Measurements from ENCODE around the gene SFT2D3.

SFT2D3 gene

DNA sequence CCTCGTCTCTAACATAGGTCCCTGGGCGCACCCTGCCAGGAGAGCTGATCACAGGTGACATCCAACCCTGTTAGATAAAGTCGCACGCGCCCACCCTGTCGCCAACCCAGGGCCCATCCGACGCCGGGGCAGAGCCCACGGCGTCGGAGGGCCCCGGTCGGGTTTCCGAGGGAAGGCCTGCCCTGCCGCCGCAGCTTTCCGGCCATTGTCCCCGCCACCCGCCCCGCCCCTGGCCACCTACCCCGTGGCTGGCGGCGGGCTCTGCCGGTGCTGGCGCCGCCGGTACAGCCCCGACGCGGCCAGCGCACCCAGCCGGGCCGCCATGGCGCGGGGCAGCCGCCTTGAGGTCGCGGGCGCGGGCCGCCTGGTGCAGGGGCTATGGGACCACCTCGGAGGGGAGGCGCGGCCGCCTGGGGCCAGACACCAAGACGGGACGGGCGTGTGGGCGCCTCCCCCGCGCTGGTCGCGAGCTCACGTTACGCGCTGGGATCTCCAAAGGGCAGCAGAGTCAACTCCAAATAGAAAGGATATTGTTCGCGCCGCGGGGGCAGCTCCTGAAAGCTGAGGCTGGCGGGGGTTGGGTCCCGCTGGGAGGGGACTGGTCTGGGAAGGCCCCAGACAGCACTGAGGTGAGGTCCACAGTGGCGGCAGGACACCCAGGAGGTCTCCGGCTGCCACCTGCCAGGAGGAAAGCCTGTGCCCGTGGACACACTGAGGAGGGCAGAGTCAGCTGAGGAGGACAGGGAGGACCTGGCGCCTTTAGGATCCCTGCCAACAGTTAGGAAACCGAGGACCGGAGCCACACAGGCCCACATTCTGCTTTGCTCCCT, 37.0 kb upstream of the SFT2D3 start:
- DNase-seq (ENCODE audit: low read depth), result no peak

DNA sequence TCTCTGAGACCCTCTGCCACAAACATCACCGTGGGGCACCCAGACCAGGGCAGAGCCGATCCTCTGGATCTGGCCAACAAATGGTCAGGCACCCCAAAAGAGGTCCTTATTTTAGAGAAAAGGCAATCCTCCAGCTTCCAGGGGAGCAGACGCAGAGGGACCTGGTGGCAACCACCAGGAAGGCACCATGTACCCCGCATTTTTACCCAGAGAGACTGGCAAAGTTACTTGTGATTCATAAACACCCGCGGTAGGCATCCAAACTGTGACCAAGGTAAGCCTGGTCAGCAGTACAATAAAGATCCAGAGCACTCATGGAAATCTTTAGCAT, 36.4 kb upstream of the SFT2D3 start:
- DNase-seq (ENCODE audit: low read depth), result no peak

DNA sequence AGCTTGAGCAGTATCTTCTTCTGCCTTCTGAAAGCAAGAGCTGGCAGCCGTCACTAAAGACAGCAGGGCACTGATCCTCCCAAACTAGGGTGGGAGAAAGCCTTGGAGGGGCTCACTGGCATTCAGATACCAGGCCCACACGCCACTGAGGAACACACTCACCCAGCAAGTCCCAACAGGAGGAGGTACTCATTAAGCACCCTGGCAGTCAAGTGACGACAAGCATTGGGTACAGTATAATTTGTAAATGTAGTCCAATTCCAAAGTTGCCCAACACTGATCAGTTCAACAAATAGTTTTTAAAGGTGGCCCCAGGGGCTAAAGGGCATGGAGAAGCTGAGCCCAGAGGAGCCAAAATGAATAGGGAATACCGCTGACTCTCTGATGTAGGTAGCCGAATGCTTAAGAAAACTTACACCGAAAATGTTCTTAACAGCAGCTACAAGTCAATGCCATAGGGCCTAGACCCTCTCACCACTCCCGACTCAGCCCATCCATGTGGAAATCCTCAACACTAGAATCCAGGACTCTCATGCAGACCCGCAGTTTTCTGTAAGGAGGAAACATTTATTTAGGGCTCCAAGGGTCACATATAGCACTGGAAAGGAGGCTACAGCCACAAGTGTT, 35.9 kb upstream of the SFT2D3 start:
- no peak for DNase-seq (ENCODE audit: low read depth)

DNA sequence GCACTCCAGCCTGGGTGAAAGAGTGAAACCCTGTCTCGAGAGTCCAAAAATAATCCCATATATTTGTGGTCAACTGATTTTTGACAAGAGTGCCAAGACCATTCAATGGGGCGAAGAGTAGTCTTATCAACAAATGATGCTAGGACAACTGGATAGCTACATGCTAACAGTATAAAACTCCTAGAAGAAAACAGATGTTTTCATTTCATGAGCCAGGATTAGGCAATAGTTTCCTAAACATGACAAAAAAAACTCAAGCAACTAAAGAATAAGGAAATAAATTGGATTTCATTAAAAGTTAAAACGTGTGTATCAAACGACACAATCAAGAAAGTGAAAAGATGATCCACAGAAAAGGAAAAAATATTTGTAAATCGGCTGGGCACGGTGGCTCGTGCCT, 32.2 kb upstream of the SFT2D3 start:
- no peak for DNase-seq (ENCODE audit: low read depth)

DNA sequence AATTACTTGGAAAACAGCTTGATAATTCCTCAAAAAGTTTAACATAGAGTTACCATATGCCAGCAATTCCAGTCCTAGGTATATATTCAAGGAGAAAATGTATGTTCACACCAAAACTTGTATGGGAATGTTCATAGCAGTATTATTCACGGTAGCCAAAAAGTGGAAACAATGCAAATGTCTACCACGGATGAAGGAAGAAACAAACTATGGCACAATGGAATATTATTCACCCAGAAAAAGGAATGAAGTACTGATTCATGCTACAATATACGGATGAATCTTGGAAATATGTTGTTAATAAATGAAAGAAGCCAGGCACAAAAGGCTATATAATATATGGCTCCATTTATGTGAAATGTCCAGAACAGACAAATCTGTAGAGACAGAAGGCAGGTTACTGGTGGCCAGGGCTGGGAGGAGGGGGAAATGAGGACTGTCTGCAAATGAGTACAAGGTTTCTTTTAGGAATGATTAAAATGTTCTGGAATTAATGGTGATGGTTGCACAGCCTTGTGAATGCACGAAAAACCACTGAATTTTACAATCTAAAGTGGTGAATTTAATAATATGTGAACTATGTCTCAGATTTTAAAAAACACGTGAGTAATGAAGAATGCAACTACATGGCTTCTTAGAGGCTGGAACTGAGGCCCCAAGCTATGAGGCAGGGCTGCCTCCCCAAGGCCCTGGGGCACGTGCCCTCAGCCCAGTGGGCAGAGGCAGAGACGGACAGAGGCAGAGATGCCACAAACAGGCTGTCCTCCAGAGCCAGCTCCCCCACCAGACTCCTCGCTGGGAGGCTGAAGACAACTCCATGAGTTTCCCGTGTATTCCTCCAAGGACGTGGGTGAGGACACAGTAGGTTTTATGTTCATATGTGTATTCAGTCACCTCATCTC, 31.0 kb upstream of the SFT2D3 start:
- no peak for DNase-seq (ENCODE audit: low read depth)

DNA sequence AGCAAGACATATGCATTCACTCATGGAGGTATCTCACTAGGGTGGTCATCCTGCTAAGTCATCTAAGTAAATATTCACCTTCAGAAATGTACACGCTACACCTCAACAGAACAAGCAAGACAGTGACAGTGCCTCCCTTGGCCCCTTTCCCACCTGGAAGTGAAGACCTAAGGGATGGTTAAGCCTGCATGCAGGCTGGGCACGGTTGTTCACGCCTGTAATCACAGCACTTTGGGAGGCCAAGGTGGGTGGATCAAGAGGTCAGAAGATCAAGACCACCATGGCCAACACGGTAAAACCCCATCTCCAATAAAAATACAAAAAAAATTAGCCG, 30.4 kb upstream of the SFT2D3 start:
- no peak for DNase-seq (ENCODE audit: low read depth)

DNA sequence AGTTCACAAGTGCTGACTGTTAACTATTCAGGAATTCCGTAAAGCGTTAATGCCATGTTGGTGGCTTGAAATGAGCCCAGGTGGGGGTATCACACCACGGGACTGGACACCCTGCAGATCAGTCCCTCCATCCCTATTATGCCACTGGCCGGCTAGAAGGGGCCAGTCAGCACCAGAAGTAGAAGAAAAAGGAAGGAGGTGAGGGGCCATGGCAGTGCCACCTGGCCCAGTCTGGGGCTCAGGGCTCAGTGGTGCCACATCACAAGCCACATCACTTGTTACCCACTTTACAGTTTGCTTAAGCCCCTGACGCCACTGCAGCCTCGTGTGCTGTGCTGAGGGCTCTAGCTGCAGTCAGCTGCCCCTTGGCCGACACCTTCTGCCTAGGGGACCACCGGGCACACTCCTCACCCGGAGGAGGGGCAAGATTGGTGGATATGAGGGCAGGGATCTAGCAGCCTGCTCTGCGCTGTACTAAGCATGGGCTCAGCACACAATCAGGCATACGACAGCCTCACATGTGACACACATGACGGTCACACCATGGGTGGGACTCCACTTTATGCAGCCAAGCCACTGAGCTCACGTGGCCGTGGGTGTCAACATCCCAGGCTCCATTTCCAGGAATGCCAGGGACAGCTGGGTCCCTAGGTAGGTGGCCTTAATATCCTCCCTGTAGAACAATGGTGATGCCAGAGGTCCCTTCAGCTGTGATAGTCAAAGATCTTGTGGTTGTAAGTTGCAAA, 29.6 kb upstream of the SFT2D3 start:
- no peak for DNase-seq (ENCODE audit: low read depth)

DNA sequence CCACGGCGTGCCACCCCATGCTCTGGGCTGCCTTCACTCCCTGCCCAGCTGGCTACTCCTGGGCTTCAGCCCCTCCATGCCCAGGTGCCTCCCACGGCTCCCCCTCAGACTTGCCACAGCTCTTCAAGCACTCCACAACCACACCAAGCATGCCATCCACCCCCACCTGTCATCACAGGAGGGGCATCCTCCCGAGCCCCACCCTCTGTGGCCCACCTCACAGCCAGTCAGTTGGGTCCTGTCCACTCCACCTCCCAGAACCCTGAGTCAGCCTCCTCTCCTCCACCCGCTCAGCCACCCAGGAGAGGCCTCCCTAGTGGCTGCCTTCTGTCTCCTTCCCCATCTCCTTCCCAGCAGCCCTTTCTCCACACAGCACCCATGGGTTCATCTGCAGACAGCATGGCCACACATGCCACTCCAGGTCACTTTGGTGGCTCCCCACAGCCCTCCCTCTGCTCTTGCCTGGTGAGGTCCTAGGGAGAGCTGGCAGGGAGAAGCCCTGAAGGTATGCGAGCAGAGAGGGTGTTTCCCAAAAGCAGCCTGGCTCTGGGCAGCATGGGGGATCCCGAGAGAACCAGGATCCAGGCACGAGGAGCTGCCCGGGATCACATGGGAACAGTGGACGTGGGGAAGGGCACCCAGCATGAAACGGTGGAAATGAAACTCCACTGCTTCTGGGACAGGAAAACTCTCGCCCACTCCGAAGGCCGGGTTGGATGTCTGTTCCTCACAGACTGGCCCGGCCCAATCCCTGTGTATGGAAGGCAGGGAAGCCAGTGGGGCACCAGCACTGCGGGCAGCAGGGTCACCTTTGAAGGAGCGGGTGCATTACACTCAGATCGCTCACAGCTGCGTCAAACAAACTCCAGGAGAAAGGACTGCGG, 28.7 kb upstream of the SFT2D3 start:
- DNase-seq (ENCODE audit: low read depth), result no peak

DNA sequence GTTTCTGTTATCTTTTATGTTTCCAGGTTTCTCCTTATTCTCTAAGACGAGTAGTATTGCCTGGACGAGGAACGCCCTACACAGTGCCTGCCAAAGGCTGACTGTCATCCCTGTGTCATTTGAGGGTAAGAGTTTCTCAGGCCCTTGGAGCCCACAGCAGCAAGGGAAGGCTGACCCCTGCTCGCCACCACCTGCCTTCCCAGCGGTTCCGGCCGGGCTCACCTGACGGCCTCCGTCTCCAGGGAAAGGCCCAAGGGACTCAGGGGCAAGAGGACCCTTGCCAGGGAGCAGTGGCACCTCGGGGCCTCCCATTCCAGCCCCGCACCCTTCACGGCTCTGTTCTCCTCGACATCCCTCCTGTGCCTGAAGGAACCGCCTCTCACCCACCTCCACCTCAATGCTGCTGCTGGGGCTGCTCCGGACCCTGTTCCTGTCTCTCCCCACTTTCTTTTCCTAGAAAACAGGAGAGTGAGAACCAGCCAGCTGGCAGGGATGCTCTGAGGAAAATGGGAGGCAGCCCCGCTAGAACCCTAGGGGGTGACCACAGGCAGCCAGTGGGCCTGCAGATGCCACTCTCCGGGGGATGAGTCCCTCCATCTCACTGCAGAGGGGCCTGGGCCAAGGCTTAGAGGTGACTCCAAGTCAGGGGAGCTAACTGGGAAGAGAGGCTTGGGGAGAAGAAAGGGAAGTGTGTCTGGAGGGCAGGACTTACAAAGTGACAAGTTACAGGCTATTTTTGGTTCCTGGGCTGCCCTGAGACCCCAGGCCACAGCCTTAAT, 27.8 kb upstream of the SFT2D3 start:
- no peak for DNase-seq (ENCODE audit: low read depth)

DNA sequence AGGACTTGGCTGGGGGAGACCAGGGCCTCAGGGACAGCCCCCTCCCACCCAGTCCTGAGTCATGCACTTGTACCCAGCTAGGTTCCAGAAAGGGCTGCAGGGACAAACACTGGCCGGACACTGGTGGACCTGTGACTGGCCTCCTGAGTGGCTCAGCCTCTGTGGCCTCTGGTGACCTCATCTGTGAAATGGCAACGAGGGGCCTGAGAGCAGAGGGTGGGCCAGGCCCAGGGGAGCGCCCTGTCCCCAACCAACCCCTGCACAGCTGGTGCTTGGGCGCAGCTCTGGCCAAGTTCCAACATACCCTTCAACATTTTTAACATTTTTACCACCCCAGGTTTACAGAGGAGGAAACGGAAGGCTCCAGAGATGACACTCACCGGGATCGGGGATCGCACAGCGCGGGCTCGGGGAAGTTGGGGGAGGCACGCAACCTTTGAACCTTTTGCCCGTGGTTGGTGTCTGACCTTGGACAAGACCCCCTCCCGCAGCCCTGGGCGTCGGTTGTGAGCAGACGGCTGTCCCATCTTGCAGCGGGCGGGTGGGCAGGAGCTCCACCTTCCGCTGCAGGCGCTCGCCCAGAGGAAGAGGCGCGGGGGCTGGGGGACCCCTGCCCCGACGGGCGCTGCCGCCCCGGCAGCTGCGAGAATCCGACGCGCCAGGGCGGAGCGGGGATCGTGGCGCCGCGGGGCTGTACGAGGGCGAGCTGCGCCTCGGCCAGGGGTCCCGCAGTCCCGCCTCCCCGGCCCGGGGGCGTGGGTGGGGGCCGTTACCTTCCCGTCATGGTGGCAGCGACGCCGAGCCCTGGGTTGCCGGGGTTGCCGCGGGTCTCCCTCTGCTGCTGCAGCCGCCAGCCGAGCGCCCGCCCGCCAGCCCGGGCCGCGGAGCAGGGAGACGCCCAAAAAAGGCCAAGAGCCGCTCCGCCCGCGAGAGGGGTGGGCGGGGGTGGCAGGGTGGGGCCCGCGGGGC, 26.8 kb upstream of the SFT2D3 start:
- DNase-seq (ENCODE audit: low read depth), result no peak

DNA sequence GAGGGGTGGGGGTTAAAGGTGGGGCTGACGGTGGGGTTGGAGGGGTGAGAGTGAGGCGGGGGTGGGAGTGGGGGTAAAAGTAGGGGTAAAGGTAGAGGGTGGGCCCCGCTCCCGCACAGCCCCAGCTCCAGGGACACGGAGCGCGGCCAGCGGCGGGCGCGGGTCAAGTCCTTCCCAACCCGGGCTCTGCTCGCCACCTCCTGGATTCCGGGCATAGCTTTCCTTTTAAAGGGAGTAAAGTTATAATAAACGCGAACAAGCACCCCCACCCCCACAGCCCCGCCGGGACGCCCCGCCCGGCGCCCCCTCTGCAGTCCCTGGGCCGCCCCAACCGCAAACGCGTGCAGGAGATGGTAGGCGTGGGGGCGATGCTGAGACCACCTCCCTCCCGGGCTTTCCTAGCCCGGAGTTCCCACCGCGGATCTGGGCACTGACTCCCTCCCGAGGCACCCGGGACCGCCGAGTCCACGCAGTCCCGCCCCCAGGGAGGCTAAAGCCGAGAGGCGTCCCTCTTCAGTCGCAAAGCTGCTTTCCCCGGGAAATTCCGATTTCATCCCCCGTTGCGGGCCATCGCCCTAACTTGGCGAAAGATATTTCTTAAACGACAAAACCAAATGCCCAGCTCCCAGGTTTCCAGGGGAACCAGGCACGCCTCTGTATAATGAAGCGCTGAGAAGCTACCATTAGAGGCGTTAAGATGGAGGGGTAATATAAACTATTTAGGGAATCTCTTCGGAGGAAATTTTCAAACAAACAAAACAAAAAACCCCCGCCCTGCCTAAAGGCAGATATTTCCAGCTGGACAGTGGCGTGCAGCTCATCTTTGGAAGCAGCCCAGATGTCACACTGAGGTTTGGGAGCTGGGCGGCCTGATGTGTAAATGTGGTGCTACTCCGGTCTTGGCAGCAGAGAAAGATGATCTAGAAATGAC, 25.7 kb upstream of the SFT2D3 start, which contains the start of gene LIMS2:
LIMS2 (minus strand) TSS at position 200 of the 931 bp plus-strand sequence. CDS start 506 bp downstream, outside the sequence.
- DNase-seq (ENCODE audit: low read depth), result no peak

DNA sequence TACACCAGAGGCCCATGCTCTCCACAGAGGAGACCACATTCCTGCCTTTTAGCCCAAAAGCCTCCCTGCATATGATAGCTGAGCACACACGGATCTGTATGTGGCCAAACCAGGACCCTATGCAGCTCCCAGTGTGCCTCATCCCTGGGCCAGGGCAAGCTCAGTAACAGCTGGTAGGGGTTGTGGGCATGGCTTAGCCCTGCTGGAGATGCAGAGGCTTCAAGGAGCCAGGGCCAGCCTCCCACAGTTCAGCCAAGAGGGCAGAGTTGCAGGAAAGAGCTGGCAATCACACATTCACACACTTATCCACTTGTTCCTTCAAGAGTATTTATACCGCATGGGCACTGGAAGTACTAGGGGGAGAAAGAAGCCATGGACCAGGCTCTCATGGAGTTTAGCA, 24.4 kb upstream of the SFT2D3 start:
- DNase-seq (ENCODE audit: low read depth), result no peak

DNA sequence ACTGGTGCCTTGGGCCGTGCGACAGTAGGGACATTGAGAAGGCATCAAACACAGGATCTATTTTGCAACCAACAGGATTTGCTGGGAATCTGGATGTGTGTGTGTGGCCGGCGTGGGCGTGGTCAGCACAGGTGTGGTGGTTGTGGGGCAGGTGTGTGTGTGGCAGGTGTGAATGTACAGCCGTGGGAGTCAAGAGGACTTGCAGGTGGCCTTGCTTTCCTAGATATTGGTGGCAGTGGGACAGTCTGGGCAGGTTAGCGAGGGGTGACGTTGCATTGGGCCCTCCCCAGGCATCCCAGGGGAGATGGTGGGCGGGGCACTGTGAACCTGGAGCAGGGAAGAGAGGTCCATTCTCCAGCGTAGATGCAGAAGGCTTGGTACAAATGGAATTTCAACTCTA, 22.8 kb upstream of the SFT2D3 start:
- DNase-seq (ENCODE audit: low read depth), result no peak

DNA sequence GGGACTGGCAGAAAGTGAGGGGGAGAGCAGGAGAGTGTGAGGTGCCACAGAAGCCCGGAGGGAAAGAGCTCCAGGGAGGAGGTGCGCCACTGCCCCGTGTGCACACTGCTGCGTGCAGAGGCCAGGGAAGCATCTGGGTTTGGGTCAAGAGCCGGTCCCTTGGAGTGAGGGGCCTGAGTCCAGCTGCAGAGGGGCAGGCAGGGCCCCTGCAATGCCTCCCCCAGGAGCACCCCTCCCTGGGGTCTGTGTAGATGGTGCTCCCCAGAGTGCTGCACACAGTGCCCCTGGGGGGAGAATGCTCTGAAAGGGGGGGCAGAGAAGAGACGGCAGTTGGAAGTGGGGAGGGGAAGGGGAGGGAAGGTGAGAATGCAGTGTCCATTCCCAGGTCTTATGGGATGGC, 22.3 kb upstream of the SFT2D3 start:
- DNase-seq (ENCODE audit: low read depth), result no peak

DNA sequence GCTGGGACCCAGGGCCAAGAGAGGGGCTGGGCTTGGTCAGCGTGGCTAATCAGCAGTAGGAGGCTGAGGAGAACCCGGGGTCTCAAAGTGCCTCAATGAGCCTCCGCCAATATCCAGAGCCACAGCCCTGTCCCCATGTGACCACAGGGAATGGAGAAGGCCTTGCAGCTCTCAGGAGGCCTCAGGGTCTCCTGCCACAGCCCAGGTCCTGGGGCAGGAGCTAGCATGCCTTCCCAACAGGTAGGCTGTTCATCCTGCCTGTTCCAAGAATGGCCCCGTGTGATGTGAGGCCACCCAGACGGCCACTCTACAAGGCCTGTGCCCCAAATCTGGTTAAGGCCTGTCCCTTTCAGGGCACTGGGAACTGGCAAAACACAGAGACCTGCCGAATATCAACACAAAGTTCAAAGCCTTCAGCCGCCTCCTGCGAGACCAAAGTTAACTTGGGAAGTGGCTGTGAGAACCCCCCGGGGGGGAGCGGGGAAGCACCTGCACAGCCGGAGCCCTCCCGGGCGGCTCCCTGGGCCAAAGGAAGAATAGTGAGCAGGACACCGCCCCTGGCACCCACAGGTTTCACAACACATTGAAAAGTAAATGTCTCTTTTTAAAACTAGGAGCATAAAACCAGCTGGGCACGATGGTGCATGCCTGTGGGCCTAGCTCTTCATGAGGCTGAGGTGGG, 21.5 kb upstream of the SFT2D3 start:
- no peak for DNase-seq (ENCODE audit: low read depth)

DNA sequence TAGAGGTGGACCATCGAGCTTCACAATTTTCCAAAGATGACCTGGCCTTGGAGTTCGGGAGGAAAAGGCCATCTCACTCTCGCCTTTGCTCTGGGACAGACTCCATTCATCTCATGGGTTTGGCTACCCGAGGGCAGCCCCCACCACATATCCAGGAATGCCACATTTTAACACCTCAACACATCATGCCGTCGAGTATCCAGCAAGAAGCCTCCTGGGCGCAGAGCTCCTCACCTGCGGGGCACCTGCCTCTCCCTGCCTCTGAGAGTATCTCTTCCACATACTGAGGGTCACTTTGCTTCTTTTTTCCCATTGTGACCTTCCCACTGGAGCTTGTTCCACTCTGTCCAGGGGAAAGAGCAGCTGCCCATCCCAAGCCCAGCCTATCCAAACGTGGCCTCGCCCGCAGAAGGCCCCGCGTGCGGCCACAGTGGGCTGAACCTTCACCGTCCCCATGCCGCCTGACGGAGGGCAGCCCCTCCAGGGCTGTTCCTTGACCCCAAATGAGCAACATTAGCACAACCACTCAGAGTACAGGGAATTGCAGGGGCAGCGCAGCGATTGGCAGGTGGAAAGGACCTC, 20.5 kb upstream of the SFT2D3 start:
- DNase-seq (ENCODE audit: low read depth), result no peak

DNA sequence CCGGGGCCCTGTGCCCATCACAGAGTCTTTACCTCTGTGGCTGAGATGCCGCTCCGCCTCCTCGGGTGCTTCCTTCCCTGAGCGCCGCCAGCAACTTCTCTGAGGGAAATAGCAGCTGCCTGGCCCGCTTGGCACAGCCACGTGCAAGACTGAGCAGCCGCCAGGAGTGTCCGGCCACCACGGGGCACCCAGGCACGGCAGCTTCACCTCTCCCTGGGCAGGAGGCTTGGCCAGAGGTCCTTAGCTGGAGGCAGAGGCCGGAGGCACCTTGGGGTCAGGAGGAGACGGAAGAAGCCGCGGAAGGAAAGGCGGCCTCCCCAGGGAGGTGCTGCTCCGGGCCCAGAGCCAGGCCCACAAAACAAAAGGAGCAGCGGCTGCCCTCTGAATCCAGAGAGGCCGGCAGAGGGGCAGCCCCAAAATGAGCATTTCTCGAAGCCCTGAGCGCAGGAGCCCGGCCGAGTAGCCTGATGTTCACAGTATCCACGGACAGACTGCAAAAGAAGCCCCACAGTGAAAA, 20.0 kb upstream of the SFT2D3 start:
- DNase-seq (ENCODE audit: low read depth), result no peak
